SIG-M5 (cell line): ENCODE results near the gene MAPKAP1.

Experiments
- DNase-seq: peaks from one replicate; lab custom pipeline; 2025; lab: John Stamatoyannopoulos, UW

Gene MAPKAP1

GRCh38 chr9:125536167-125536772, 170.7 kb downstream of the MAPKAP1 start:
- DNase-seq: no peak

- no peak for DNase-seq
Measured at GRCh38 chr9:125534971-125535701, 171.9 kb downstream of the MAPKAP1 start.

- no peak for DNase-seq
Measured at GRCh38 chr9:125532812-125533594, 174.0 kb downstream of the MAPKAP1 start.

- DNase-seq: no peak
Measured at GRCh38 chr9:125532412-125532811, 174.6 kb downstream of the MAPKAP1 start.

GRCh38 chr9:125529589-125530515, 177.2 kb downstream of the MAPKAP1 start:
- DNase-seq: no peak

GRCh38 chr9:125529107-125529506, 177.9 kb downstream of the MAPKAP1 start:
- no peak for DNase-seq

- no peak for DNase-seq
Measured at GRCh38 chr9:125527471-125528002, 179.5 kb downstream of the MAPKAP1 start.

- no peak for DNase-seq
Measured at GRCh38 chr9:125525921-125526631, 180.9 kb downstream of the MAPKAP1 start.

GRCh38 chr9:125524583-125525355, 182.2 kb downstream of the MAPKAP1 start:
- DNase-seq: no peak

GRCh38 chr9:125523681-125524080, 183.3 kb downstream of the MAPKAP1 start:
- no peak for DNase-seq

GRCh38 chr9:125522328-125522725, 184.7 kb downstream of the MAPKAP1 start:
- no peak for DNase-seq

GRCh38 chr9:125521462-125522327, 185.3 kb downstream of the MAPKAP1 start:
- DNase-seq: peak; percentile 8

- DNase-seq: no peak
Measured at GRCh38 chr9:125519734-125520133, 187.3 kb downstream of the MAPKAP1 start.

- DNase-seq: no peak
Measured at GRCh38 chr9:125517577-125517976, 189.4 kb downstream of the MAPKAP1 start.

- no peak for DNase-seq
Measured at GRCh38 chr9:125515983-125516940, 190.7 kb downstream of the MAPKAP1 start.

- DNase-seq: no peak
Measured at GRCh38 chr9:125515281-125515680, 191.7 kb downstream of the MAPKAP1 start.

- DNase-seq: no peak
Measured at GRCh38 chr9:125514468-125514867, 192.5 kb downstream of the MAPKAP1 start.
